Measurements from ENCODE around the gene ATP11A. TPM values are rescaled to one million over a fixed set of nuclear protein-coding genes. Genes with fewer than 3 reads are reported as not detected.

ATP11A gene
- total and polyA plus RNA-seq, 9 donors = 6.6 to 72.7 (median 34.9) TPM

DNA sequence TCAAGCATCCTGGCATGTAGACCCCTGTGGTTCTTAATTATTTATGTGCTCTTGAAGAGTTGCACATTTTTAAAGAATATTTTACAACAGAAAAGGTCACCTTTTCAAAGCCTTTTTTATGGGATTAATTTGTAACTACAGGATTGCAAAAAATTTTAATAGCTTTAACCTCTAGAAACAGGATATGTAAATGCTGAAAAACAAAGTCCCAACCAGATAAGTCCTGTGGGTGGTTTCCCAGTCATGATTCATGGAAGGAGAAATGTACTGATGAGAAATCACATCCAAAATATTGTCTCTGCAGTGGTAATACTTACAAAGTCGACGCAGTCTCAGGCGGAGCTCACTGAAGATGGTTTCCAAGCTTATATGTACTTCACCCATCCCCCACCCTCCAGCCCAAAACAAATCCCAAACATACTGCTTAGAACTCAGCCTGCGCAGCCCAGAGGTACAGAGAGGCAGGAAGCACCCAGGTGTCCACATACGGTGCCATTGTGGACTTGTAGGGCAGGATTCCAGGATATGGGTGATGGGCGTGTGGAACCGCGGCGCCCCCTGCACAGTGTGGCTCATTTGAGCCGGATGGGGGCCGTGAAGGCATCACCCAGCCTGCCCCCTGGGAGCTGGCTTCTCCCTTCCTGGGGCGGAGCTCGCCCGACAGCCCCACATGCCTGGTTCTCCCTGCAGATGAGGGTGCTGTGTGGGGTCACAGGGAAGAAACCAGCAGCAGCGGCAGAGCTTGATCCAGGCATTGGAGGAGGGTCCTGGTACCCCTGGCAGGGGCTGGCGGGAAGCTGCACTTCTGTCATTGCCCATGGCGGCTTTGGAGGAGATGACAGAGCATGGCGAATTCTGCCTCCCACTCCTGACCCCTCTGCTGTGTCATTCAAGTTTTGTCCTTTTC, 101.2 kb downstream of the ATP11A start:
- Histone ChIP-seq H3K36me3 (no peaks in the 10 kb centered on the region), H3K9me3 (no peaks in the 10 kb centered on the region), H3K4me3 (no peak overlapping the region), H3K27ac (no peak overlapping the region), H3K4me1 (ENCODE audit: insufficient read depth) (no peaks in the 10 kb centered on the region), H3K27me3 (no peaks in the 10 kb centered on the region)
- no peak for TF ChIP-seq POLR2A (IDR thresholded peaks at IDR 0.05)
- TF ChIP-seq, protein P1, sequence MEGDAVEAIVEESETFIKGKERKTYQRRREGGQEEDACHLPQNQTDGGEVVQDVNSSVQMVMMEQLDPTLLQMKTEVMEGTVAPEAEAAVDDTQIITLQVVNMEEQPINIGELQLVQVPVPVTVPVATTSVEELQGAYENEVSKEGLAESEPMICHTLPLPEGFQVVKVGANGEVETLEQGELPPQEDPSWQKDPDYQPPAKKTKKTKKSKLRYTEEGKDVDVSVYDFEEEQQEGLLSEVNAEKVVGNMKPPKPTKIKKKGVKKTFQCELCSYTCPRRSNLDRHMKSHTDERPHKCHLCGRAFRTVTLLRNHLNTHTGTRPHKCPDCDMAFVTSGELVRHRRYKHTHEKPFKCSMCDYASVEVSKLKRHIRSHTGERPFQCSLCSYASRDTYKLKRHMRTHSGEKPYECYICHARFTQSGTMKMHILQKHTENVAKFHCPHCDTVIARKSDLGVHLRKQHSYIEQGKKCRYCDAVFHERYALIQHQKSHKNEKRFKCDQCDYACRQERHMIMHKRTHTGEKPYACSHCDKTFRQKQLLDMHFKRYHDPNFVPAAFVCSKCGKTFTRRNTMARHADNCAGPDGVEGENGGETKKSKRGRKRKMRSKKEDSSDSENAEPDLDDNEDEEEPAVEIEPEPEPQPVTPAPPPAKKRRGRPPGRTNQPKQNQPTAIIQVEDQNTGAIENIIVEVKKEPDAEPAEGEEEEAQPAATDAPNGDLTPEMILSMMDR (IDR thresholded peaks at IDR 0.05) = no peak
- TF ChIP-seq EP300 (IDR thresholded peaks at IDR 0.05) = no peak
- 83 to 86% (median 84%) methylated on average over 17 to 18 of the region's 18 CpGs for WGBS, 3 donors
- DNase-seq = no peak
- intact Hi-C loops (cut with DNase I) = no loop called here

DNA sequence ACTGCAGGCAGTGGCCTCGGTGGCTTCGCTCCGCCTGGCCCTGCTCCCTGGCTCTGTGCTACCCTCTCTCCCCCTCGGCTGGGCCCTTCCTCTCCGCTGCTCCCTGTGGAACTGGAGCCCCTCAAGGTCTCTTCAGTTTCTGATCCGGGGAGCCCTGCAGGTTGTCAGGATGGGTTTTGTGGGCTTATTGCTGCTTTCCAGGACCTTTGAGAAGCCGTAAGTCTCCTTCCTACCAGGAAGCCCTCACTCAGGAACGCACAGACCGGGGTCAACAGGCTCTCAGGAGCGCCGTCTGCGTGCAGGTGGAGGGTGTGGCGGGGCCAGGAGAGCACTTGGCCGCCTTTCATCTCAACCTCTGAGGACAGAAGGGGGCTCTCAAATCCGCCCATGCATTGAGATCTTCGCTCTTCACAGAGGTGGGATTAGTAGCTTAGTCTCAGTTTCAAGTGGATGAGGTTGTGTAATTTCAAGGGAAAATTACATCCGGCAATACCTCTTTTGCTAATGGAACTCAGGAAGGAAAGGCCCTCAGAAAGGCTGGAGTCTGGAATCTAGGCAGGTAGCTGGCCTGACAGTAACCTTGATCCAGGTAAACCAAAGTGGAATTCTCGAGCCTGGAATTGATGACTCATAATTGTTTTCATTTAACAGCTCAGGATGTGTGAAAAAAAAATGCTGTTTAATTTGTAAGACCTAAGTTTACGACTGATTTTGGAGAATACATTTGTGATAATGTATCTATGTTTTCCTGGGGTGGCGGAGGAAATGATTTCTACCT, 102.0 kb downstream of the ATP11A start:
- no peak for DNase-seq
- intact Hi-C loops (cut with DNase I) = no loop called here

DNA sequence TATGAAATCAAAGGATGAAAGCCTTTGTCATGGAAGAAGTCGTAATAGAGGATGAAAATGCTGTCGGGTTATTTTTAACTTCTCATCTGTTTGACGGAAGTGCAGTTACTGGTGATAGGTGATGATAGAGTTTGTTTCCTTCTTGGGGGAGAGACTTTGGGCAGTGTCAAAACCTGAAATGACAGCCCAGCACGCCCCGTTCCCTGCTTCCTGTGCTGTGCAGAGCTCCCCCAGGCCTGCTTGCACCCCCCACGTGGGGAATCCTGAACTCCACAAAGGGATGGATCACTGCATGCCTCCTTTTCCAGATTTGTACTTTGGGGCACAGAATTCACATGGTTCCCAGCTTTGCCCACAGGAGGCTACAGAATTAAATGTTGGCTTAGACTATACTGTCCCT, 102.7 kb downstream of the ATP11A start:
- intact Hi-C loops (cut with DNase I) = no loop called here
- WGBS, 3 donors = 80 to 84% (median 83%) methylated on average over 6 of the region's 6 CpGs
- TF ChIP-seq, protein P1 (IDR thresholded peaks at IDR 0.05) = no peak
- TF ChIP-seq EP300 (IDR thresholded peaks at IDR 0.05) = no peak
- TF ChIP-seq POLR2A (IDR thresholded peaks at IDR 0.05) = no peak
- DNase-seq = no peak
- Histone ChIP-seq H3K27ac (no peak overlapping the region), H3K27me3 (no peaks in the 10 kb centered on the region), H3K4me1 (ENCODE audit: insufficient read depth) (no peaks in the 10 kb centered on the region), H3K4me3 (no peak overlapping the region), H3K36me3 (no peaks in the 10 kb centered on the region), H3K9me3 (no peaks in the 10 kb centered on the region)

More for the DNA sequence above, 102.0 kb downstream of the ATP11A start:
- H3K9me3 ChIP-seq = no peaks in the 10 kb centered on the region
- no peaks in the 10 kb centered on the region for H3K36me3 ChIP-seq
- WGBS, 3 donors = 89 to 92% (median 89%) methylated on average over 20 of the region's 20 CpGs
- H3K27me3 ChIP-seq = no peaks in the 10 kb centered on the region
- H3K4me1 ChIP-seq (ENCODE audit: insufficient read depth) = no peaks in the 10 kb centered on the region
- TF ChIP-seq, protein P1 (IDR thresholded peaks at IDR 0.05) = no peak
- no peak for TF ChIP-seq EP300 (IDR thresholded peaks at IDR 0.05)
- no peak for TF ChIP-seq POLR2A (IDR thresholded peaks at IDR 0.05)
- no peak overlapping the region for H3K4me3 ChIP-seq
- no peak overlapping the region for H3K27ac ChIP-seq

DNA sequence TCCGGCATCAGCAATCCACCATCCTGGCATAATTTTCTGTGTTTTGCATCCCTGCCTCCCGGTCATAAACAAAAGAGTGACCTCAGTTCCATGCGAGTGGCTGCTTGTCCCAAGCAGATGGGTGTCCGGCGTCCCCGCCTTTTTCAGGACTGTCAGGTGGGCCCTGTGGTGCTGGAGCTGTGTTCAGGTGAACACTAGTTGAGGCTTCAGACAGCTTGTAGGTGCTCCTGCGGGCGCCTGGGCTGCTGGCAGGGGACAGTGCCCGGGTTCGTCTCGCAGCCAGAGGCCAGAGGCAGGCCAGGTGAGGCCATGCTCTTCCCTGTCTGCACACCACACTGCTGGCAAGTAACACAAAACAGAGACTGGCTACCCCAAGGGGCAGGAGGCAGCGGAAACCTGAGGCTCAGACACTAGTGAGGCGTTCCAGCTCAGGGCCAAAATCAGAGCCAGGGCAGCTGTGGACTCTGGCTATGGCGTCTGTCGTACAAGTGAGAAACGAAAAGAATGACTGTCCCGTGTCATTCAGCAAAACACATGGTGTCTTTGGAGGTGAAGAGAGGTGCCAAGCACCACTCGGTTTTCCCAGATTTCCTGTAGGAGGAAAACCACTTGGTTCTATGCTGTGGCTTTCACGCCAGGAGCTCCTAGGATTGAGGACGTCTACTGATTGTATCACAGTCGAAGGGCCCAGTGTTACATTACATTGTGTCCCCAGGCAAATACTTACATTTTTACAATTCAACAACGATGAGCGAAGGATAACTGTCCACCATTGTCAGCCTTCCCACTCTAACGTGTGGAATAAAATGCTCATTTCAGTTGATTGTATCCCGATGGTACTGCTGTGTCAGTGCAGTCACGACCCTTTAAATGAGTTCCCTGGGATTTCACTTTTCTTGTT, 104.0 kb downstream of the ATP11A start:
- H3K27ac ChIP-seq = no peak overlapping the region
- WGBS, 3 donors = 97% methylated on average over 26 of the region's 26 CpGs
- no peaks in the 10 kb centered on the region for H3K36me3 ChIP-seq
- no peak for DNase-seq
- intact Hi-C loops (cut with DNase I) = no loop called here
- H3K4me3 ChIP-seq = no peak overlapping the region
- H3K27me3 ChIP-seq = no peaks in the 10 kb centered on the region
- no peaks in the 10 kb centered on the region for H3K4me1 ChIP-seq (ENCODE audit: insufficient read depth)
- no peak for TF ChIP-seq EP300 (IDR thresholded peaks at IDR 0.05)
- TF ChIP-seq POLR2A (IDR thresholded peaks at IDR 0.05) = no peak
- TF ChIP-seq, protein P1 (IDR thresholded peaks at IDR 0.05) = no peak
- H3K9me3 ChIP-seq = no peaks in the 10 kb centered on the region
